Stimulated activated CD8-positive, alpha-beta memory T cell treated with anti-CD3 and anti-CD28 coated beads, Interleukin-4, amount 100 ng/mL, for 4 hours (primary cell): ENCODE measurements around the gene PSME3.
"Not testable (repeated sequence)": the region's sequence is repeated elsewhere in the genome, so short reads cannot be mapped to it uniquely, and the experiment has no call there.

Experiments used
- DNase-seq, 2 donors: peaks; one replicate each; pipeline ENCODE4 v3.0.0-alpha.2; 2020; ENCODE audit warnings: low read depth in 2 of 2, low spot score in 1 of 2

Gene PSME3

DNA sequence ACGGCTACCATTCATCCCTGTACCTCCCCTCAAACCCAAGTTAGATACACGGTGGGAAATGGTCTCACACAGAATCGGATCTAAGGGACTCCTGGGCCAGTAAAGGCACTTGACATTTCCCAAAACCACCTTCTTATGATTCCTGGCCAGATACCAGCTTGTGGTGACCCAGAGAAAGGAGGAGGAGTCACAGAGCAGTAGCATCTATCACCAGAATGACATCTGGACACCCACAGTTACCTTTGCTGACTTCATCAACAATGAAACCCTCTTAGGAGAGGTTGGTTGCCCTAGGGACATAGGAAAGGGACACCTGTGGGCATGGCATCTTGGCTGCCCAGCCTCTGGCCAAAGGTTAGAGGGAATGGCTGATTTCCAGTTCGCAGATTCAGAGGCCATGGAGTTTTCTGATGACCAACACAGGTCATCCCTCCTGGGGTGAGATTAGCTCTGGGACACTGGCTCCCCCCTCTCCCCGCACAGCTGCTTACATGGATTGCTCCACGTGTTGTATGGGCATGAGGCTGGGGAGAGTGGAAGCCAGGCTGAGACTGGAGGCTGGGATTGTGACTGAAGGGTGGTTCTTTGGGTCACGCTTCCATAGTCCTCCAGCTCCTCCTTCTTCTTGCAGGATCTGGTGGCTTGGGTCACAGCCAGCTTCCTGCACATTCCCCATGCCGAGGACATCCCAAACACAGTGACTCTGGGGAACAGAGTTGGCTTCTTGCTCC is 16.4 kb downstream of the PSME3 start:
- DNase-seq: no peak

DNA sequence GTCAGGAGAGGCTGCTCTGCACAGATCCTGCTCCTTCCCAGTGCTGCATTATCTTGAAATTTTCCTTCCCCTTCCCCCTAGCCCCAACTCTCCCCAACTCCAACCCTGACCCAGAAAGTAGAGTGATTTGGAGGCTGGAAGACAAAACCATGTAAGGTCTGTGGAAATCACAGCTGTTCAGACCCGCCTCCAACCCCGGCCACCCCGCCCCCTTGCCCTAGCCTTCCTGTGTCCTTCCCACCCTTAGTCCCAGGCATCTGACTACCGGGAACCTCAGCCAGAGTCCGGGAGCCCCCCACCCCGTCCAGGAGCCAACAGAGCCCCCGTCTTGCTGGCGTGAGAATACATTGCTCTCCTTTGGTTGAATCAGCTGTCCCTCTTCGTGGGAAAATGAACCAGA is 17.8 kb downstream of the PSME3 start, which contains the start of gene AOC3:
TSS of gene AOC3 (plus strand) at position 246 of the 400 bp plus-strand sequence. CDS start at position 391, 145 bp downstream.
- no peak for DNase-seq

DNA sequence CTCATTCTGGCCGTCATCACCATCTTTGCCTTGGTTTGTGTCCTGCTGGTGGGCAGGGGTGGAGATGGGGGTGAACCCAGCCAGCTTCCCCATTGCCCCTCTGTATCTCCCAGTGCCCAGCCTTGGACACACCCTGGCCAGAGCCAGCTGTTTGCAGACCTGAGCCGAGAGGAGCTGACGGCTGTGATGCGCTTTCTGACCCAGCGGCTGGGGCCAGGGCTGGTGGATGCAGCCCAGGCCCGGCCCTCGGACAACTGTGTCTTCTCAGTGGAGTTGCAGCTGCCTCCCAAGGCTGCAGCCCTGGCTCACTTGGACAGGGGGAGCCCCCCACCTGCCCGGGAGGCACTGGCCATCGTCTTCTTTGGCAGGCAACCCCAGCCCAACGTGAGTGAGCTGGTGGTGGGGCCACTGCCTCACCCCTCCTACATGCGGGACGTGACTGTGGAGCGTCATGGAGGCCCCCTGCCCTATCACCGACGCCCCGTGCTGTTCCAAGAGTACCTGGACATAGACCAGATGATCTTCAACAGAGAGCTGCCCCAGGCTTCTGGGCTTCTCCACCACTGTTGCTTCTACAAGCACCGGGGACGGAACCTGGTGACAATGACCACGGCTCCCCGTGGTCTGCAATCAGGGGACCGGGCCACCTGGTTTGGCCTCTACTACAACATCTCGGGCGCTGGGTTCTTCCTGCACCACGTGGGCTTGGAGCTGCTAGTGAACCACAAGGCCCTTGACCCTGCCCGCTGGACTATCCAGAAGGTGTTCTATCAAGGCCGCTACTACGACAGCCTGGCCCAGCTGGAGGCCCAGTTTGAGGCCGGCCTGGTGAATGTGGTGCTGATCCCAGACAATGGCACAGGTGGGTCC is 18.4 kb downstream of the PSME3 start:
- DNase-seq: not testable (repeated sequence)

DNA sequence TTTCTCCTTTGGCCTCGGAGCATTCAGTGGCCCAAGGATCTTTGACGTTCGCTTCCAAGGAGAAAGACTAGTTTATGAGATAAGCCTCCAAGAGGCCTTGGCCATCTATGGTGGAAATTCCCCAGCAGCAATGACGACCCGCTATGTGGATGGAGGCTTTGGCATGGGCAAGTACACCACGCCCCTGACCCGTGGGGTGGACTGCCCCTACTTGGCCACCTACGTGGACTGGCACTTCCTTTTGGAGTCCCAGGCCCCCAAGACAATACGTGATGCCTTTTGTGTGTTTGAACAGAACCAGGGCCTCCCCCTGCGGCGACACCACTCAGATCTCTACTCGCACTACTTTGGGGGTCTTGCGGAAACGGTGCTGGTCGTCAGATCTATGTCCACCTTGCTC is 19.2 kb downstream of the PSME3 start:
- DNase-seq: no peak

DNA sequence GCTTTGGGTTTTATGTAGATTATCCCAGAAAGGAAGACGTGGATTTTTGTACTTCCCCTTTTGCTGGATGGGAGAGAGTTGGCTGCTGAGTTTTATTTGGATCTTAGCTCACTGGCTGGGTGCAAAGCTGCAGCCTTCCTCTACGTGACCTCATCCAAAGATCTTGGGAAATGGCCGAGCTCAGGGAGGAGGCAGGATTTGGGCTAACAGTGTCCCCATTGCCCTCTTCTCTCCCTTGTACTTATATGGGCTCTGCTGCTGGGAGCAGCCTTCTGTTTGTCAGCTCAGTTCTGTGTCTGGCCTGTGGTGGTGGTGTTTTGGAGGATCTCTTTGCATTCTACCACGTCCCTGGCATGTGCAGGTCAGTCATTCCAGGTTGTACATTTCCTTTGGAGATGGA is 19.8 kb downstream of the PSME3 start:
- no peak for DNase-seq

DNA sequence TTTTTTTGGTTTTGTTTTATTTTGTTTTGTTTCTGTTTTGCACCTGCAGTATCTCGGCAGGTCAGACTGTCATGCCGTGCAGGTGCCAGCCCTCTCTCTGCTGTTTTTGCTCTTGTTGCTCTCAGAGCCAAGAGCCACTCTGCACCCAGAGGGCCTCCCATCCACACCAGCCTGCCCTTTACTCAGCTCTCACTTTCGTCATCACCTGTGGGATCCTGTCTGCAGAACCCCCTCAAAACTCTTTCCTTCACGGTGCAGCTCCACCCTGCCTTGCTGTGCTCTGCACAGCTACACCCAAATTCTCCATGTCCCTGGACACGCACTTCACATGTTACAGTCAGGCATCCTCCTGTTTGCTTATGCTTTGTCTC is 20.4 kb downstream of the PSME3 start:
- no peak for DNase-seq

DNA sequence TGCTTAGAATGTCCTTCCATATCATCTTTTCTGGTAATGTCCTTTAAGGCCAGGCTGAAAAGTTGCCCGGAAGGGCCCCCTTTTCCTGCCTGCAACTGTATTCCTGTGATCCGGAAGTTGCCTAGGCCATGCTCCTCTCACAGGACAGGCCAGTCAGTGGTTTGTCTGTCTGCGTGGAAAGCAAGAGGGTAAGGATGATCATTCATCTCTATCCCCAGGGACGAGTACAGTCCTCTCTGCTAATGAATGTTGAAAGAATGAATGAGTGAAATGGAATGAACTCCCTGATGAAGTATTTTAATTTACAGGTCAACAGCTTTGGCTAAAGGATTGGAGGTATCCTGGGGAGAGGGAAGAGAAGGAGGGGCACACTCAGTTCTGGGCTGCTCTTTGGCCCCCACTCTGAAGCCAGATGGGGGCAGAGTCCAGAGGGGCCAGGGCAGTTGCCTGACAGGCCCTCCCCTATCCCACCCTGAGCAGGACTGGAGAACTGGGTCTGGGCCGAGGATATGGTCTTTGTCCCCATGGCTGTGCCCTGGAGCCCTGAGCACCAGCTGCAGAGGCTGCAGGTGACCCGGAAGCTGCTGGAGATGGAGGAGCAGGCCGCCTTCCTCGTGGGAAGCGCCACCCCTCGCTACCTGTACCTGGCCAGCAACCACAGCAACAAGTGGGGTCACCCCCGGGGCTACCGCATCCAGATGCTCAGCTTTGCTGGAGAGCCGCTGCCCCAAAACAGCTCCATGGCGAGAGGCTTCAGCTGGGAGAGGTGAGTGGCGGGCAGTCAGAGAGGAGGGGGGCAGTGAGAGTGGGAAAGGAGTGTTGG is 21.0 kb downstream of the PSME3 start:
- DNase-seq: no peak

DNA sequence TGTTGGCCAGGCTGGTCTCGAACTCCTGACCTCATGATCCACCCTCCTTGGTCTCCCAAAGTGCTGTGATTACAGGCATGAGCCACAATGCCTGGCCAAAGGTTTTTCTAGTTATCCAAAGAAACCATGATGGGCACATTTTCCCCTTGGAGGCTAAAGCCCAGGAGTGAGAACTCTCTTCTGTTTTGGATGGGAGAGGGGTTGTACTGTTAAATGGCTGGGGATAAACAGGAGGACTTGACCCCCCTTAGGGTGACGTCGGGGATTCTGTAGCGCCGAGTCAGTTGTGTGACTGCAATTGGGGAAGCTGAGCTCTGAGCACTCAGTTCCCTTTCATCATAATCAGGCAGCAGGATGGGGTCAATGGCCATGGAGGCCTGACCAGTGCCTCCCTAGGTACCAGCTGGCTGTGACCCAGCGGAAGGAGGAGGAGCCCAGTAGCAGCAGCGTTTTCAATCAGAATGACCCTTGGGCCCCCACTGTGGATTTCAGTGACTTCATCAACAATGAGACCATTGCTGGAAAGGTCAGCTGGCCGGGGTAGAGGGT is 21.9 kb downstream of the PSME3 start:
- no peak for DNase-seq

DNA sequence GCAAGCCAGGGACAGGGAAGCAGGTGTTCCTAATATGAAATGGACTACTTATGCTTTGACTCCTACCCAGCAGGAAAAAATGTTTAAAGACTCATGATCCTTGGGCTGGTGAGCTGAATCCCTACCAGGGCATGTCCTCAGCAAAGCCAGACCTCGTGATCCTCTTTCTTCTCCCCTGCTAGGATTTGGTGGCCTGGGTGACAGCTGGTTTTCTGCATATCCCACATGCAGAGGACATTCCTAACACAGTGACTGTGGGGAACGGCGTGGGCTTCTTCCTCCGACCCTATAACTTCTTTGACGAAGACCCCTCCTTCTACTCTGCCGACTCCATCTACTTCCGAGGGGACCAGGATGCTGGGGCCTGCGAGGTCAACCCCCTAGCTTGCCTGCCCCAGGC is 22.9 kb downstream of the PSME3 start:
- DNase-seq: not testable (repeated sequence)

DNA sequence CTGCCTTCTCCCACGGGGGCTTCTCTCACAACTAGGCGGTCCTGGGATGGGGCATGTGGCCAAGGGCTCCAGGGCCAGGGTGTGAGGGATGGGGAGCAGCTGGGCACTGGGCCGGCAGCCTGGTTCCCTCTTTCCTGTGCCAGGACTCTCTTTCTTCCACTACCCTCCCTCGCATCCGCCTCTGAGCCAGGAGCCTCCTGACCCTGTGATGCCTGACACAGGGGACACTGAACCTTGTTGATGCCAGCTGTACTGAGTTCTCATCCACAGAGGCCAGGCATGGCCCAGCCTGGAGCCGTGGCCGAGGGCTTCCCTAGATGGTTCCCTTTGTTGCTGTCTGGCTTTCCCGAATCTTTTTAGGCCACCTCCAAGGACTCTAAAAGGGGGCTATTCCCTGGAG is 23.3 kb downstream of the PSME3 start:
- not testable (repeated sequence) for DNase-seq

DNA sequence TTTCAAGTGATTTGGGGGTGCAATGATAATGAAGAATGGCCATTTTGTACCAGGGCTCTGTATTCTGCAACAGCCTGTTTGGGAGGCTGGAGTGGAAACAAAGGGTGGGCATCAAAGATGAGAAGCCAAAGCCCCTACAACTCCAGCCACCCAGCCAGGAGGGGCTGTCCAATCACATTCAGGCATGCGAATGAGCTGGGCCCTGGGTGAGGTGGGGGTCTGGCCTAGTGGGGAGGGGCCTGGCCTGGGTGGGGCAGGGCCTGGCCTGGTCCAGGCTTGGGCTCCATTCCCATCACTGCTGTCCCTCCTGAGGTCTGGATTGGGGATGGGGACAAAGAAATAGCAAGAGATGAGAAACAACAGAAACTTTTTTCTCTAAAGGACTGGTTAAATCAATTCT is 24.2 kb downstream of the PSME3 start:
- no peak for DNase-seq

DNA sequence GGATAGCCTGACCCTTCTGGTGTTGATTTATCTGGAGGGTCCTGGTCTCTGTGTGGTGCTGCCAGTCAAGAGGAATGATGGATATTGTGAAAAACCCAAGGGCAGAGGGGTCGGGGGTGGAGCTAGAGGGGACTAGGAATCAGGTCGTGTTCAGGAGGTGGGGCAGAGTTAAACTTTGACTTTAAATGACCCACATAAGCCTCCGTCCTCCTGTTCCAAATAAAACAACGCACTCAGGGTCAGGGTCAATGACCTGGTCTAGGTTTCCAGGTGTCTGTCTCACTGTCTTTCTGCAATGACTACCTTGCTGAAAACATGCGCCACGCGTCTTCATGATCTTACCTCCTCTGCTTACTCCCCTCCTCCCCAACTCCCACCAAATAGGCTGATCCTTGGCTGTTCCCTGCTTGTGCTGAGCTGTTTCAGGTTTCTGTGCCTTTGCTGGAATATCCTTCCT is 32.5 kb downstream of the PSME3 start:
- DNase-seq: no peak

DNA sequence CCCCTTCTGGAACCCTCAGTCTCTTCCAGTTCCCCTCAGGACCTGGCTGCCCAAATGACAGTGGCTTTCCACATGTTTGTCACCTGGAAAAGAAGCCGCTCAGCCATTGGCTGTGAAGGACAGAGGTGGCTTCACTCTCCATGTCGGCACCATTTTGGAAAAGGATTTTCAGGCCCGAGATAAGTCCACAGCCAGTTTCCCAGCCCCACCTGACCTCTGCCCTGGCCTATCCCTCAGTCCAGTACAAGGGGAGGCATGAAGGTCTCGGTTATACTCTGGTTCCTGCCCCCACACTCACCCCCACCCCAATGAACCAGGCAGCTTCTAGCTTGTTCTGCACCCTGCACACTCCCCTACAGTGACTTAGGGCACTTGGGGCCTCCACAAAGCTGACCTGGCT is 33.0 kb downstream of the PSME3 start:
- DNase-seq: no peak

DNA sequence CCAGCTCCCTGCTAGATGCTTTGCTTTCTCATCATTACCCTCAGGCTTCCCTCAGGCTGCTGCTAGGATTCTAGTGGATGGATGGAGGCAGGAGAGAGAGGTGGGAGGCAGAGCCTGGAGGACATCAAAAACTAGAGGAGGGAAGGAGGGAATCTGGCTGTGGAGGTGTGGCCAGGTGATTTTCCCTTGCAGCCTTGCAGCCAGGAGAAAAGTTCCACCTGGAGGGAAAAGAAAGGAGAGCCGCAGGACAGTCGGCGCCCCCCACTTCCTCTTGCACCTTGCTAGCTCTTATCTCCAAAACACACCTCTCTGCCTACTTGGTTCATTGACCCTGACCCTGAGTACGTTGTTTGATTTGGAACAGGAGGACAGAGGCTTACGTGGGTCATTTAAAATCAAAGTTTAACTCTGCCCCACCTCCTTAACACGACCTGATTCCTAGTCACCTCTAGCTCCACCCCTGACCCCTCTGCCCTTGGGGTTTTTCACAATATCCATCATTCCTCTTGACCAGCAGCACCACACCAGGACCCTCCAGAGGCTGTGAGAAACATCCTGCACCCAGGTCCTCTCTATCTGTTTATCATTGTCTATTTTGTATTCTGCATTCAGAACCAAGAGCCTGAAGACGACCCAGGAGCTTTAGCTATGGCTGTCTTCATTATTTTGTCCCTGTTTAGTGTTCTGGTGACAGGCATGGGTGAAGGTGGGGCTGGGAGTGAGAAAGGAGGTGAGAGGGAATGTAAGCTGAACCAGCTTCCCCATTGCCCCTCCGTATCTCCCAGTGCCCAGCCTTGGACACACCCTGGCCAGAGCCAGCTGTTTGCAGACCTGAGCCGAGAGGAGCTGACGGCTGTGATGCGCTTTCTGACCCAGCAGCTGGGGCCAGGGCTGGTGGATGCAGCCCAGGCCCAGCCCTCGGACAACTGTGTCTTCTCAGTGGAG is 33.7 kb downstream of the PSME3 start:
- no peak for DNase-seq

DNA sequence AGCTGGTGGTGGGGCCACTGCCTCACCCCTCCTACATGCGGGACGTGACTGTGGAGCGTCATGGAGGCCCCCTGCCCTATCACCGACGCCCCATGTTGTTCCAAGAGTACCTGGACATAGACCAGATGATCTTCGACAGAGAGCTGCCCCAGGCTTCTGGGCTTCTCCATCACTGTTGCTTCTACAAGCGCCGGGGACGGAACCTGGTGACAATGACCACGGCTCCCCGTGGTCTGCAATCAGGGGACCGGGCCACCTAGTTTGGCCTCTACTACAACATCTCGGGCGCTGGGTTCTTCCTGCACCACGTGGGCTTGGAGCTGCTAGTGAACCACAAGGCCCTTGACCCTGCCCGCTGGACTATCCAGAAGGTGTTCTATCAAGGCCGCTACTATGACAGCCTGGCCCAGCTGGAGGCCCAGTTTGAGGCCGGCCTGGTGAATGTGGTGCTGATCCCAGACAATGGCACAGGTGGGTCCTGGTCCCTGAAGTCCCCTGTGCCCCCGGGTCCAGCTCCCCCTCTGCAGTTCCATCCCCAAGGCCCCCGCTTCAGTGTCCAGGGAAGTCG is 34.6 kb downstream of the PSME3 start:
- DNase-seq: not testable (repeated sequence)

DNA sequence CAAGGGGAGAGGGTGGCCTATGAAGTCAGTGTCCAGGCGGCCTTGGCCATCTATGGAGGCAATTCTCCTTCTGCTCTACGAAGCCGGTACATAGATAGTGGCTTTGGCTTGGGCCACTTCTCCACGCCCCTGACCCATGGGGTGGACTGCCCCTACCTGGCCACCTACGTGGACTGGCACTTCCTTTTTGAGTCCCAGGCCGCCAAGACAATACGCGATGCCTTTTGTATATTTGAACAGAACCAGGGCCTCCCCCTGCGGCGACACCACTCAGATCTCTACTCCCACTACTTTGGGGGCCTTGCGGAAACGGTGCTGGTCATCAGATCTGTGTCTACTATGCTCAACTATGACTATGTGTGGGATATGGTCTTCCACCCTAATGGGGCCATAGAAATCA is 35.1 kb downstream of the PSME3 start:
- DNase-seq: no peak

DNA sequence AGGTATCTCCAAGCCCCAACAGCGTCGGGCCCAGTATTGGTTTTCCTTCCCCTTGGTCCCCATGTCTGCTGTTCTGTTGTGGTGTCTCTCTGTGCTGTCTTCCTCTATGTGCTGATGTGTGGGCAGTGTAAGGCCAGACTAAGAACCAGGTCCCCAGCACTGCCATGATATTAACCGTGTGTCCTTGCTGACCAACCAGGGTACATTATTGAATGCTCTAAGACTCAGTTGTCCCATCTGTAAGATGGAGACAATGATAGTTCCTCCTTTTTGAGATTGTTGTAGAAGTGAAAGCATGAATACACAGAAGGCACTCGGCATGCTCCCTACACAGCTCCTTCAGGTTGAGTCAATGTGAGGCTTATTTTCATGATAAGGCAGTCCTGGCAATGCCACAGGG is 38.5 kb downstream of the PSME3 start:
- no peak for DNase-seq

DNA sequence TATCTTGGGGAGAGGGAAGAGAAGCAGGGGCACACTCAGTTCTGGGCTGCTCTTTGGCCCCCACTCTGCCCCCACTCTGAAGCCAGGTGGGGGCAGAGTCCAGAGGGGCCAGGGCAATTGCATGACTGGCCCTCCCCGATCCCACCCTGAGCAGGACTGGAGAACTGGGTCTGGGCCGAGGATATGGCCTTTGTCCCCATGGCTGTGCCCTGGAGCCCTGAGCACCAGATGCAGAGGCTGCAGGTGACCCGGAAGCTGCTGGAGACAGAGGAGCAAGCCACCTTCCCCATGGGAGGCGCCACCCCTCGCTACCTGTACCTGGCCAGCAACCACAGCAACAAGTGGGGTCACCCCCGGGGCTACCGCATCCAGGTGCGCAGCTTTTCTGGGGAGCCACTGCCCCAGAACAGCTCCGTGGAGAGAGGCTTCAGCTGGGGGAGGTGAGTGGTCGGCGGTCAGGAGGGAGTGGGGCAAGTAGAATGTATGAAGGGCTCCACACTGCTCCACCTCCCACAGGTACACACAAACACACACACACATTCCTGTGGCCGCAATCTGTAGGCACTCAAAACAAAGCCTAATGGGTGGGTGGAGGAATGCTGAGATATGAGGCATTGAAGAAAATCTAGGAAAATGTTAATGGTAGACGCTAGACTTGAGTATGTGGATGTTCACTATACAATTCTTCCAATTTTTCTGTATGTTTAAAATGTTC is 39.2 kb downstream of the PSME3 start:
- DNase-seq: no peak

DNA sequence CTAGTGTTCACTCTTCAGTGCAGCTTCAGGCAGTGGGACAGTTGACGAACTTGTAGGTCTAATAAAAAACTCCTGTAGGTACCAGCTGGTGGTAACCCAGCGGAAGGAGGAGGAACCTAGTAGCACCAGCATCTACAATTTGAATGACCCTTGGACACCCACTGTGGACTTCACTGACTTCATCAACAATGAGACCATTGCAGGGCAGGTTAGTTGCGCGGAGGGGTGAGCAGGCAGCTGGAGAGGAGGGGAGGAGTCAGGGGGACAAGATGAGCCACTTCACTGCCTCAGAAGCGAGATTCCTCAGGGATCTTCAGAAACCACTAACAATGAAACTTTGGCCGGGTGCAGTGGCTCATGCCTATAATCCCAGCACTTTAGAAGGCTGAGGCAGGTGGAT is 40.1 kb downstream of the PSME3 start:
- DNase-seq: no peak
